K562 (cell line): ENCODE results near the gene ATP5MG. TPM values are rescaled to one million over a fixed set of nuclear protein-coding genes. Genes with fewer than 3 reads are reported as not detected.
A peak's percentile ranks its signal among the peaks of the same experiment; 100 is the strongest.

Experiments used
- ARHGAP35 ChIP-seq: fragments of 450-650 bp; IDR thresholded peaks from 2 replicates; pipeline ENCODE4 v1.6.1; 2018; ENCODE audit not compliant: partially characterized antibody
- FOXK2 ChIP-seq, 2 experiments: fragments of 450-650 bp; IDR thresholded peaks in 1 of 2; conservative IDR thresholded peaks in 1 of 2; 2 replicates each; pipeline ENCODE4 v1.6.1; 2016; ENCODE audit warnings: low read depth in 2 of 2, mild to moderate bottlenecking in 1 of 2
- L3MBTL2 ChIP-seq: fragments of 450-650 bp; IDR thresholded peaks from 2 replicates; pipeline ENCODE4 v1.6.1; 2016; ENCODE audit warnings: mild to moderate bottlenecking, moderate library complexity
- PHF21A ChIP-seq: fragments of 450-650 bp; IDR thresholded peaks from 2 replicates; pipeline ENCODE4 v1.6.1; 2017; ENCODE audit warnings: low read depth, borderline replicate concordance
- TEAD4 ChIP-seq, 2 experiments: sonication (generic) in 1 of 2; formaldehyde crosslinking in 1 of 2; IDR thresholded peaks; 2 replicates each; pipeline versions ENCODE4 v1.6.1 to v1.8.0; 2012 to 2022; ENCODE audit warnings: borderline replicate concordance in 1 of 2, inconsistent platforms in 1 of 2, low read length in 1 of 2, mild to moderate bottlenecking in 1 of 2, missing genetic modification reagents in 1 of 2
- ZNF561 ChIP-seq: fragments of 450-650 bp; formaldehyde crosslinking; conservative IDR thresholded peaks from 2 replicates; pipeline ENCODE4 v1.4.0; 2020; ENCODE audit warnings: mild to moderate bottlenecking, moderate library complexity
- polyA plus RNA-seq, 8 experiments: library from polyadenylated mRNA; depleted of rRNA in 4 of 8; stranded (reverse) in 5 of 8; unstranded in 3 of 8; fragments of >200 nt; fragmentation: Nextera tagmentation in 2 of 8; fragmentation: Illumina TruSeq in 1 of 8; extraction: Ambion mirVana in 2 of 8; extraction: Trizol in 1 of 8; gene quantifications; 2 replicates each; pipeline versions ENCODE4 v1.2.1 to v1.2.3, GENCODE V29; 2011 to 2014; ENCODE audit warnings: inconsistent platforms in 1 of 8, missing spikeins in 1 of 8
- total RNA-seq, 7 experiments: library from RNA; depleted of rRNA in 6 of 7; stranded (reverse); fragments of >200 nt in 6 of 7; fragmentation: Illumina TruSeq in 2 of 7; extraction: Trizol in 2 of 7; gene quantifications; 2 replicates each; pipeline versions ENCODE4 v1.2.1 to v1.2.3, GENCODE V29; 2011 to 2021; ENCODE audit warnings: low replicate concordance in 1 of 7
- TF ChIP-seq, protein P1 (sequence below): fragments of 150-350 bp; IDR thresholded peaks from 2 replicates; pipeline ENCODE4 v1.6.1; 2014; ENCODE audit warnings: low read depth, mild to moderate bottlenecking, low read length, borderline replicate concordance
- TF ChIP-seq, protein P2 (sequence below): fragments of 250-450 bp; sonication (Bioruptor Pico); IDR thresholded peaks from 2 replicates; pipeline ENCODE4 v1.5.0; 2021
- TF ChIP-seq, protein P3 (sequence below): sonication (generic); formaldehyde crosslinking; IDR thresholded peaks from 2 replicates; pipeline ENCODE4 v1.8.1; 2023; ENCODE audit warnings: mild to moderate bottlenecking, missing genetic modification reagents
- TF ChIP-seq, protein P4 (sequence below), 2 experiments: fragments of 450-650 bp; IDR thresholded peaks; 2 replicates each; pipeline ENCODE4 v1.6.1; 2018; ENCODE audit warnings: mild to moderate bottlenecking in 2 of 2, low read depth in 1 of 2; ENCODE audit not compliant: partially characterized antibody in 2 of 2
- TF ChIP-seq, protein P5 (sequence below): fragments of 450-650 bp; IDR thresholded peaks from one replicate; pipeline ENCODE4 v1.6.1; 2018; ENCODE audit warnings: mild to moderate bottlenecking, moderate library complexity; ENCODE audit not compliant: partially characterized antibody
- TF ChIP-seq, protein P6 (sequence below): fragments of 250-450 bp; sonication (Bioruptor Pico); IDR thresholded peaks from 2 replicates; pipeline ENCODE4 v1.8.0; 2022; ENCODE audit warnings: moderate library complexity, mild to moderate bottlenecking, inconsistent platforms

Gene ATP5MG
- total and polyA plus RNA-seq, 9 of the 15 experiments (the other 6 are each of a cell fraction or from before 2014, with no cell fraction given) = 301 to 2,138 (median 434) TPM

DNA sequence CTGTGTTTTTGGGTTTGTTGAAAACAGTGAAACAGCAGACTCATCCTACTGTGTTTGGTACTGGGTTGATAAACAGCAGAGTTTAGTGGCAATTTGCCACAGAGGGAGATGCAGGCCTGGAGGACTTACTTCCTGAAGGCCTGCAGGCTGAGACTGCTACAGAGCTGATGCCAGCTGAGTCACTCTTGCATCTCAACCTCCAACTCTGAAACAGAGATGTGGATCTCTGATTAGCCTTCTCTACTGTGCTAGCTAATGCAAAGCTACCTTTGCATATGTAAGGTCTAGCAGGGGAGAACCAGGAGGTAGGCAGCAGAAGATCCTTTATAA is 14.3 kb downstream of the ATP5MG start (continued):
- peak; percentile 90 for TF ChIP-seq TEAD4 (IDR thresholded peaks at IDR 0.05; ENCODE audit: low read length)
- TF ChIP-seq TEAD4 (CRISPR knock-in tag; IDR thresholded peaks at IDR 0.05; ENCODE audit: borderline replicate concordance) = no peak
- TF ChIP-seq, protein P1, sequence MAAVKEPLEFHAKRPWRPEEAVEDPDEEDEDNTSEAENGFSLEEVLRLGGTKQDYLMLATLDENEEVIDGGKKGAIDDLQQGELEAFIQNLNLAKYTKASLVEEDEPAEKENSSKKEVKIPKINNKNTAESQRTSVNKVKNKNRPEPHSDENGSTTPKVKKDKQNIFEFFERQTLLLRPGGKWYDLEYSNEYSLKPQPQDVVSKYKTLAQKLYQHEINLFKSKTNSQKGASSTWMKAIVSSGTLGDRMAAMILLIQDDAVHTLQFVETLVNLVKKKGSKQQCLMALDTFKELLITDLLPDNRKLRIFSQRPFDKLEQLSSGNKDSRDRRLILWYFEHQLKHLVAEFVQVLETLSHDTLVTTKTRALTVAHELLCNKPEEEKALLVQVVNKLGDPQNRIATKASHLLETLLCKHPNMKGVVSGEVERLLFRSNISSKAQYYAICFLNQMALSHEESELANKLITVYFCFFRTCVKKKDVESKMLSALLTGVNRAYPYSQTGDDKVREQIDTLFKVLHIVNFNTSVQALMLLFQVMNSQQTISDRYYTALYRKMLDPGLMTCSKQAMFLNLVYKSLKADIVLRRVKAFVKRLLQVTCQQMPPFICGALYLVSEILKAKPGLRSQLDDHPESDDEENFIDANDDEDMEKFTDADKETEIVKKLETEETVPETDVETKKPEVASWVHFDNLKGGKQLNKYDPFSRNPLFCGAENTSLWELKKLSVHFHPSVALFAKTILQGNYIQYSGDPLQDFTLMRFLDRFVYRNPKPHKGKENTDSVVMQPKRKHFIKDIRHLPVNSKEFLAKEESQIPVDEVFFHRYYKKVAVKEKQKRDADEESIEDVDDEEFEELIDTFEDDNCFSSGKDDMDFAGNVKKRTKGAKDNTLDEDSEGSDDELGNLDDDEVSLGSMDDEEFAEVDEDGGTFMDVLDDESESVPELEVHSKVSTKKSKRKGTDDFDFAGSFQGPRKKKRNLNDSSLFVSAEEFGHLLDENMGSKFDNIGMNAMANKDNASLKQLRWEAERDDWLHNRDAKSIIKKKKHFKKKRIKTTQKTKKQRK = no peak
- TF ChIP-seq, protein P2, sequence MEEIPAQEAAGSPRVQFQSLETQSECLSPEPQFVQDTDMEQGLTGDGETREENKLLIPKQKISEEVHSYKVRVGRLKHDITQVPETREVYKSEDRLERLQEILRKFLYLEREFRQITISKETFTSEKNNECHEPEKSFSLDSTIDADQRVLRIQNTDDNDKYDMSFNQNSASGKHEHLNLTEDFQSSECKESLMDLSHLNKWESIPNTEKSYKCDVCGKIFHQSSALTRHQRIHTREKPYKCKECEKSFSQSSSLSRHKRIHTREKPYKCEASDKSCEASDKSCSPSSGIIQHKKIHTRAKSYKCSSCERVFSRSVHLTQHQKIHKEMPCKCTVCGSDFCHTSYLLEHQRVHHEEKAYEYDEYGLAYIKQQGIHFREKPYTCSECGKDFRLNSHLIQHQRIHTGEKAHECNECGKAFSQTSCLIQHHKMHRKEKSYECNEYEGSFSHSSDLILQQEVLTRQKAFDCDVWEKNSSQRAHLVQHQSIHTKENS = no peak
- TF ChIP-seq, protein P3, sequence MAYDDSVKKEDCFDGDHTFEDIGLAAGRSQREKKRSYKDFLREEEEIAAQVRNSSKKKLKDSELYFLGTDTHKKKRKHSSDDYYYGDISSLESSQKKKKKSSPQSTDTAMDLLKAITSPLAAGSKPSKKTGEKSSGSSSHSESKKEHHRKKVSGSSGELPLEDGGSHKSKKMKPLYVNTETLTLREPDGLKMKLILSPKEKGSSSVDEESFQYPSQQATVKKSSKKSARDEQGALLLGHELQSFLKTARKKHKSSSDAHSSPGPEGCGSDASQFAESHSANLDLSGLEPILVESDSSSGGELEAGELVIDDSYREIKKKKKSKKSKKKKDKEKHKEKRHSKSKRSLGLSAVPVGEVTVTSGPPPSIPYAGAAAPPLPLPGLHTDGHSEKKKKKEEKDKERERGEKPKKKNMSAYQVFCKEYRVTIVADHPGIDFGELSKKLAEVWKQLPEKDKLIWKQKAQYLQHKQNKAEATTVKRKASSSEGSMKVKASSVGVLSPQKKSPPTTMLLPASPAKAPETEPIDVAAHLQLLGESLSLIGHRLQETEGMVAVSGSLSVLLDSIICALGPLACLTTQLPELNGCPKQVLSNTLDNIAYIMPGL (CRISPR knock-in tag) = no peak
- TF ChIP-seq, protein P4, sequence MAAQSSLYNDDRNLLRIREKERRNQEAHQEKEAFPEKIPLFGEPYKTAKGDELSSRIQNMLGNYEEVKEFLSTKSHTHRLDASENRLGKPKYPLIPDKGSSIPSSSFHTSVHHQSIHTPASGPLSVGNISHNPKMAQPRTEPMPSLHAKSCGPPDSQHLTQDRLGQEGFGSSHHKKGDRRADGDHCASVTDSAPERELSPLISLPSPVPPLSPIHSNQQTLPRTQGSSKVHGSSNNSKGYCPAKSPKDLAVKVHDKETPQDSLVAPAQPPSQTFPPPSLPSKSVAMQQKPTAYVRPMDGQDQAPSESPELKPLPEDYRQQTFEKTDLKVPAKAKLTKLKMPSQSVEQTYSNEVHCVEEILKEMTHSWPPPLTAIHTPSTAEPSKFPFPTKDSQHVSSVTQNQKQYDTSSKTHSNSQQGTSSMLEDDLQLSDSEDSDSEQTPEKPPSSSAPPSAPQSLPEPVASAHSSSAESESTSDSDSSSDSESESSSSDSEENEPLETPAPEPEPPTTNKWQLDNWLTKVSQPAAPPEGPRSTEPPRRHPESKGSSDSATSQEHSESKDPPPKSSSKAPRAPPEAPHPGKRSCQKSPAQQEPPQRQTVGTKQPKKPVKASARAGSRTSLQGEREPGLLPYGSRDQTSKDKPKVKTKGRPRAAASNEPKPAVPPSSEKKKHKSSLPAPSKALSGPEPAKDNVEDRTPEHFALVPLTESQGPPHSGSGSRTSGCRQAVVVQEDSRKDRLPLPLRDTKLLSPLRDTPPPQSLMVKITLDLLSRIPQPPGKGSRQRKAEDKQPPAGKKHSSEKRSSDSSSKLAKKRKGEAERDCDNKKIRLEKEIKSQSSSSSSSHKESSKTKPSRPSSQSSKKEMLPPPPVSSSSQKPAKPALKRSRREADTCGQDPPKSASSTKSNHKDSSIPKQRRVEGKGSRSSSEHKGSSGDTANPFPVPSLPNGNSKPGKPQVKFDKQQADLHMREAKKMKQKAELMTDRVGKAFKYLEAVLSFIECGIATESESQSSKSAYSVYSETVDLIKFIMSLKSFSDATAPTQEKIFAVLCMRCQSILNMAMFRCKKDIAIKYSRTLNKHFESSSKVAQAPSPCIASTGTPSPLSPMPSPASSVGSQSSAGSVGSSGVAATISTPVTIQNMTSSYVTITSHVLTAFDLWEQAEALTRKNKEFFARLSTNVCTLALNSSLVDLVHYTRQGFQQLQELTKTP (IDR thresholded peaks at IDR 0.05; ENCODE audit: low read depth in 1 of 2, partially characterized antibody in 2 of 2) = peak in 1 of 2 experiments; percentile 91
- no peak for TF ChIP-seq PHF21A
- no peak for TF ChIP-seq ARHGAP35
- no peak for TF ChIP-seq L3MBTL2
- TF ChIP-seq FOXK2 (conservative IDR thresholded peaks at IDR 0.05 in 1 of 2, IDR thresholded peaks at IDR 0.05 in 1 of 2; ENCODE audit: low read depth in 2 of 2) = peak; percentile 93 to 95
- TF ChIP-seq, protein P5, sequence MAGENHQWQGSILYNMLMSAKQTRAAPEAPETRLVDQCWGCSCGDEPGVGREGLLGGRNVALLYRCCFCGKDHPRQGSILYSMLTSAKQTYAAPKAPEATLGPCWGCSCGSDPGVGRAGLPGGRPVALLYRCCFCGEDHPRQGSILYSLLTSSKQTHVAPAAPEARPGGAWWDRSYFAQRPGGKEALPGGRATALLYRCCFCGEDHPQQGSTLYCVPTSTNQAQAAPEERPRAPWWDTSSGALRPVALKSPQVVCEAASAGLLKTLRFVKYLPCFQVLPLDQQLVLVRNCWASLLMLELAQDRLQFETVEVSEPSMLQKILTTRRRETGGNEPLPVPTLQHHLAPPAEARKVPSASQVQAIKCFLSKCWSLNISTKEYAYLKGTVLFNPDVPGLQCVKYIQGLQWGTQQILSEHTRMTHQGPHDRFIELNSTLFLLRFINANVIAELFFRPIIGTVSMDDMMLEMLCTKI = no peak
- TF ChIP-seq, protein P6, sequence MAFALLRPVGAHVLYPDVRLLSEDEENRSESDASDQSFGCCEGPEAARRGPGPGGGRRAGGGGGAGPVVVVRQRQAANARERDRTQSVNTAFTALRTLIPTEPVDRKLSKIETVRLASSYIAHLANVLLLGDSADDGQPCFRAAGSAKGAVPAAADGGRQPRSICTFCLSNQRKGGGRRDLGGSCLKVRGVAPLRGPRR = no peak
- no peak for TF ChIP-seq ZNF561 (CRISPR knock-in tag)
